Upper lobe of right lung (tissue), 1 donor: ENCODE results near the gene MRPL20. TPM values are rescaled to one million over a fixed set of nuclear protein-coding genes. Genes with fewer than 3 reads are reported as not detected.
A peak's percentile ranks its signal among the peaks of the same experiment; 100 is the strongest.
"Not testable (repeated sequence)": the region's sequence is repeated elsewhere in the genome, so short reads cannot be mapped to it uniquely, and the experiment has no call there.

Source experiments
- ATAC-seq: fragments of 200-7000 bp; cut with Tn5 transposase; one replicate; pipeline ENCODE4 v1.9.1; 2020; ENCODE audit warnings: mild to moderate bottlenecking, moderate library complexity
- DNase-seq: peaks from one replicate; pipeline ENCODE4 v3.0.0-alpha.2; 2020
- H3K27ac ChIP-seq: fragments of 200-600 bp; one replicate; pipeline ENCODE4 v1.8.0; 2022
- H3K27me3 ChIP-seq: fragments of 200-600 bp; one replicate; pipeline ENCODE4 v1.8.0; 2022; ENCODE audit warnings: mild to moderate bottlenecking
- H3K36me3 ChIP-seq: fragments of 200-600 bp; one replicate; pipeline ENCODE4 v1.8.0; 2022
- H3K4me1 ChIP-seq: fragments of 200-600 bp; one replicate; pipeline ENCODE4 v1.8.0; 2022
- H3K4me3 ChIP-seq: fragments of 200-600 bp; one replicate; pipeline ENCODE4 v1.8.0; 2022; ENCODE audit warnings: mild to moderate bottlenecking
- H3K9me3 ChIP-seq: fragments of 200-600 bp; one replicate; pipeline ENCODE4 v1.8.0; 2022
- CTCF ChIP-seq: fragments of 200-600 bp; IDR thresholded peaks from one replicate; pipeline ENCODE4 v1.8.0; 2022; ENCODE audit warnings: antibody characterized with exemption
- intact Hi-C: fragments of 100-400 bp; cut with DNase I; formaldehyde crosslinking; loops from one replicate; pipeline ENCODE4 v1.11.0; 2022
- total RNA-seq: library from RNA; stranded (reverse); fragmentation: NEBNext Ultra II Directional; extraction: Animal tissue kit (Norgen Biotek cat#: 25700); gene quantifications from one replicate; pipeline ENCODE4 v1.2.1, GENCODE V29; 2021
- donor health status: DM: no; HTN: yes; CAD: no; lungs with severe emphysema.

The MRPL20 gene
- total RNA-seq, 1 donor from 2014 or later: 80.7 TPM

DNA sequence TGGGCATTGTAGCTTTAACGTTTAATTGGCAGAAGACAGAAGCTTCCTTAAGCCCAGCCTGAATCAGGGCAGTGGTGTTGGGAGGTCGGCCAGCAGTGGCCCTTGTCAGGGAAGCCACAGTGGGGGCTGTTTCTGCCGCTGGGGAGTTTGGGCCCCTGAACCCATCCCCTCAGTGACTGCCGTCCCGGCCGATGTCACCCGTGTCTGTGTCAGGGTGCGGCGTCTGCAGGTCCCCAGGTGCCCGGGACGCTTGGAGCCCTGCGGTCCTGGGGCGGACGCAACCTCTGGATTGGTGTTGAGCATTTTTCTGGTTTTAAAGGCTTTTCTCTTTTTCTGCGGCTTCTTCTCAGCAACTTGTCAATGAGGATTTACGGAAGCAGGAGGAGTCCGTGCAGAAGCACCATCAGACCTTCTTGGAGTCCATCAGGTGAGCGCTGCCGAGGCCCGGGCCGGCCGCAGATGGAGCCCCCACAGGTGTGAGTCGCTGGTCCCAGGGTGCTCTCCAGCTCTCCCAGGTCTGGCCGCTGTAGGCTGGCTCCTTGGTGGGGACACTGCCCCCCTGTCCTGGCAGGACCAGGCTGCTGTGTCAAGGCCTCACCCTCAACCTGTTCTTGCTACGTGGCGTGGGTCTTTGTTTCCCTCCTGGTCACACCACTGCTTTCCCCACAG lies 44.7 kb upstream of the MRPL20 start:
- Histone ChIP-seq H3K27me3 (no peaks in the 10 kb centered on the region), H3K36me3 (no peaks in the 10 kb centered on the region), H3K27ac (no peak overlapping the region), H3K4me3 (no peak overlapping the region), H3K9me3 (no peaks in the 10 kb centered on the region), H3K4me1 (no peaks in the 10 kb centered on the region)
- ATAC-seq: no peak
- DNase-seq: no peak
- TF ChIP-seq CTCF: no peak
- intact Hi-C loops: no loop called here

DNA sequence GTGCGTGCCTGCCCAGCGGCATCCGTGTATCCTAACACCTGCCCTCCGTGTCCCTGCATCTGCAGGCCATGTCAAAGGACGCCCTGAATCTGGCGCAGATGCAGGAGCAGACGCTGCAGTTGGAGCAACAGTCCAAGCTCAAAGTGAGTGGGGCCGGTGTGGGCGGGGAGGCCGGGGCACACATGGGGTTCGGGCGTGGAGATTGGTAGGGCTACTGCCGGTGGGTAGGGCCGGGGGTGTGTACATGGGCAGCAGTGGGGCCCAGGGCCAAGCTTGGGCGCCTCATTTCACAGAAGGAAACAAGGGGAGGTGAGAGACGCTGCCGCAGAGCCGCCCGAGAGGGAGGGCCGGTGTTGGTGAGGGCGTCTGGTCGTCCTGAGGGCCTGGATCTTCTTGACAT lies 43.5 kb upstream of the MRPL20 start:
- not testable (repeated sequence) for ATAC-seq

GRCh38 chr1:1449099-1449739 lies 42.1 kb upstream of the MRPL20 start, which contains the start of gene ATAD3C:
TSS of gene ATAD3C (plus strand) at chr1:1449689. CDS start at chr1:1450684, 995 bp downstream.
- intact Hi-C loops: no loop called here
- ATAC-seq: no peak

More for the DNA sequence above, 43.5 kb upstream of the MRPL20 start:
- H3K36me3 ChIP-seq, H3K4me3 ChIP-seq, H3K4me1 ChIP-seq, H3K27me3 ChIP-seq, intact Hi-C loops, DNase-seq, H3K27ac ChIP-seq, H3K9me3 ChIP-seq: not testable (repeated sequence)

DNA sequence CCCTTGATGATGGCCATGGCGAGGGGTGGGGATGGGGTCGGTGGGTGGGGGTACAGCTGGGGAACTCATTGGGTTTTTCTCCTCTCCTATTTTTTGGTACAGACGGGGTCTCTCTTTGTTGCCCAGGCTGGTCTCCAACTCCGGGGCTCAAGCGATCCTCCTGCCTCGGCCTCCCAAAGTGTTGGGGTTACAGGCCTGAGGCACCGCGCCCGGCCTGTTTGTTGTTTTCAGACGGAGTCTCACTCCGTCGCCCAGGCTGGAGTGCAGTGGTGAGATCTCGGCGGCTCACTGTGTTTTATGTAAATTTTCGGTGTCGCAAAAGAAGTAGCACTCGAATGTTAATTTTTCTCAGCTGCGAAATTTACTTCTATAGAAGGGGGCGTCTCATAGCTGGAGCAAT lies 39.5 kb upstream of the MRPL20 start:
- H3K9me3 ChIP-seq, H3K4me3 ChIP-seq, H3K4me1 ChIP-seq, intact Hi-C loops, H3K36me3 ChIP-seq, DNase-seq, H3K27me3 ChIP-seq, H3K27ac ChIP-seq, ATAC-seq: not testable (repeated sequence)

More at GRCh38 chr1:1449099-1449739, 42.1 kb upstream of the MRPL20 start, which contains the start of gene ATAD3C:
- TF ChIP-seq CTCF: no peak
- Histone ChIP-seq H3K36me3 (no peaks in the 10 kb centered on the region), H3K27me3 (no peaks in the 10 kb centered on the region), H3K9me3 (no peaks in the 10 kb centered on the region), H3K4me3 (no peak within 1 kb of the TSS), H3K27ac (no peak within 1 kb of the TSS), H3K4me1 (no peaks in the 10 kb centered on the region)
- no peak for DNase-seq

DNA sequence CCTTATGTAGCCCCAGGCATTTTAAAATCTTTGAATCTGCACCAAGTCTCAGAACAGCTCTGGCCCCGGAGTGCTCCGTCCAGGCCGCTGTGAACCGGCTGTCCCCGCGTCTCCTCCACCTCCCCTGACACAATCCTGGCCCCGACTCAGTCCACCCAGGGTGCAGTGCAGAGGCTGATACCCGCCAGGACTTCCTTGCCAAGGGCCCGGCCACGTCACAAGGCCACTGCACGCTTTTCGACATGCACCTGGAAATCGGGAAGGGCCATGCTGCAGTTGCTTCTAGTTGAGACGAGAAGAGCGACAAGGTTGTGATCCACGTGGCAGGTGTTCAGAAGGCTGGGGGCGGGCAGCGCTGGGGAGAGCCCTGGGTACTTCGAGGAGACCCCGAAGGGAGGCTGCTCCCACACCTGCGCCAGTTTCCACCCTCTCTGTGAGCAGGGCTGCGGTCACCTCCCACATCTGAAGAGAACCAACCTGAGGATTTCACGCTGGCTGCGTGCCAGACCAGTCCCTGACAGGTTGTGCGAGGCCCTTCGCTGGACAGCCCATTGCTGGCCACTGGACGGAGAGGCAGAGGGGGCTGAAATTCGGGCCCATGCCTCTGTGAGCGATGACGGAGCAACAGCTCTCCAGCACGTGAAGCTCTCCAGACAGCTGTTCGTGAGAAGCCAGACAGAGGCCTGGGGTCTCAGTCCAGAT lies 35.1 kb upstream of the MRPL20 start:
- Histone ChIP-seq H3K27ac (peak overlapping the region; percentile 17), H3K36me3 (no peaks in the 10 kb centered on the region), H3K27me3 (no peaks in the 10 kb centered on the region), H3K4me1 (peaks cover 19% of the 10 kb centered on the region), H3K4me3 (no peak overlapping the region), H3K9me3 (no peaks in the 10 kb centered on the region)
- ATAC-seq (peak; percentile 52), DNase-seq (no peak)
- intact Hi-C loops: no loop called here
- TF ChIP-seq CTCF: no peak

- H3K27ac ChIP-seq: peak overlapping the region; percentile 17
- H3K27me3 ChIP-seq: no peaks in the 10 kb centered on the region
- H3K4me1 ChIP-seq: peaks cover 21% of the 10 kb centered on the region
- H3K36me3 ChIP-seq: no peaks in the 10 kb centered on the region
- DNase-seq (peak; percentile 80), ATAC-seq (peak; percentile 77)
- no peaks in the 10 kb centered on the region for H3K9me3 ChIP-seq
- intact Hi-C loops: no loop called here
- TF ChIP-seq CTCF: peak; percentile 90
- H3K4me3 ChIP-seq: no peak overlapping the region
These were observed 34.2 kb upstream of the MRPL20 start for GRCh38 chr1:1441002-1441888.
